Jurkat, Clone E6-1 (cell line): ENCODE results near the gene SDHC.
"Not testable (repeated sequence)": the region's sequence is repeated elsewhere in the genome, so short reads cannot be mapped to it uniquely, and the experiment has no call there.

Source experiments
- DNase-seq: peaks from one replicate; pipeline ENCODE4 v3.0.0-alpha.2; 2011; ENCODE audit warnings: low read depth, low spot score
- H3K4me3 ChIP-seq: 2 replicates; pipeline ENCODE4 v1.5.1; 2011; ENCODE audit warnings: mild to moderate bottlenecking, low read length, control low read depth, moderate library complexity

Gene SDHC

DNA sequence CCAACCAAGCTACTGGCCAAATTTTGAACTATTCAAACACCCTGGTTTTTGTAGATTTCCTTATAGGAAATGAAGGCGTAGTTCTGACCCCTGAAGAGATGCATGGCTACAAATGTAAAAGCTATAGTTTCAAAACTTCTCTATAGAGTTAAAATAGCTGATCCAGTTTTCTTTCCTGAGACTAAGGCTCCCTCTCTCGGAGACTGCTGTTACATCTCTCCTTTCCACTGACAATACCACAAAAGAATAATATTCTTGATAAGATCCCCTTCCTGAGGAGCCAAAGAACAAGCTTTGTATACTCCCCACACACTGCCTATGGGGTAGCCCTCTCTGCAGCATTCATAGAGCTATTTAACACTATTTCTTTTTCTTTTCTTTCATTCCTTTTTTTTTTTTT, 60.2 kb downstream of the SDHC start:
- no peak overlapping the region for H3K4me3 ChIP-seq
- no peak for DNase-seq

DNA sequence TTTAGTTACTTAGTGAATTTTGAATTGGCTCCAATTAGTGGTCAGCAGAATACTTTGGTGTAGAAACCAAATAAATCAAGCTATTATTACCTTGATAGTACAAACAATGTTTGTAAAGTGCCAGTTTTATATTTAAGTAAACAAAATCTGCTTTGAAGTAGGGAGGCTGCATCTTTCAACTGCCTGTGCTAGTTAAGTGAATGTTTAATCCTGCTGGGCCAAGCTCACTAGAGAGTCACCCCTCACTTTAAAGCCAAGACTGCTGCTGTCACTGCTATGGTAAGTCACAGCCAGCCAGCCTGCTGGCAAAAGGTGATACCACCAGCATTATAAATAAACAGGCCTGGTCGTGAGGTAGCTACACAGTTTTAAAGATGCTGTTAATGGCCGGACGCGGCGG, 63.8 kb downstream of the SDHC start:
- no peak overlapping the region for H3K4me3 ChIP-seq
- no peak for DNase-seq

DNA sequence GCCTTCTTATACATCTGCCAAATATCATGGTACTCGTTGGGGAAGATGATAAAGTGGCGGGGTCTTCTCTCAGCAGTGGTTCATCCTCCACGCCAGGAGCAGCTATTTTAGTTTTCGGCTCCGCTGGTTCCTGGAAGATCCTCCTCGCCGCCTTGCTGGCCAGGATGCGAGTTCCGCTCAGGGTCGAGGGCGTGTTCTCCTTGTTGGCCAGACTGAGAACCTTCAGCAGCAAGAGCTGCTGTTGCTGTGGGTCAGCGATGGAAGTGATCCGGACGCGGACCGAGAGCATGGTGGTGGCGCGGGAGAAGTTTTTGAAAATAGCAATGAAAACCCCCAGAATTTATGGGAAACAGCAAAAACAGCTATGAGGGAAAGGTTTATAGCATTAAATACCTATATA, 64.9 kb downstream of the SDHC start:
- no peak overlapping the region for H3K4me3 ChIP-seq
- no peak for DNase-seq

DNA sequence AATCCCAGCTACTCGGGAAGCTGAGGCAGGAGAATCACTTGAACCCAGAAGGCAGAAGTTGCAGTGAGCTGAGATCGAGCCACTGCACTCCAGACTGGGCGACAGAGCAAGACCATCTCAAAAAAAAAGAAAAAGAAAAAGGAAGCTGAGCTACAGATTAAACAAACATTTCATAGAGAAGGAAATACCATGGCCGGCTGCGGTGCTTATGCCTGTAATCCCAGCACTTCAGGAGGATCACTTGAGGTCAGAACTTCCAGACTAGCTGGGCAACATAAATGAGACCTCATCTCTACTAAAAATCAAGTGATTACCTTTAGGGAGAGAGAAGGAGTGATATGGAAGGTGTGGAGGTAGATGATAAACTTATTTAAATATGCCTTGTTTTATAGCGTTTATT, 67.5 kb downstream of the SDHC start:
- no peak overlapping the region for H3K4me3 ChIP-seq
- DNase-seq: no peak

DNA sequence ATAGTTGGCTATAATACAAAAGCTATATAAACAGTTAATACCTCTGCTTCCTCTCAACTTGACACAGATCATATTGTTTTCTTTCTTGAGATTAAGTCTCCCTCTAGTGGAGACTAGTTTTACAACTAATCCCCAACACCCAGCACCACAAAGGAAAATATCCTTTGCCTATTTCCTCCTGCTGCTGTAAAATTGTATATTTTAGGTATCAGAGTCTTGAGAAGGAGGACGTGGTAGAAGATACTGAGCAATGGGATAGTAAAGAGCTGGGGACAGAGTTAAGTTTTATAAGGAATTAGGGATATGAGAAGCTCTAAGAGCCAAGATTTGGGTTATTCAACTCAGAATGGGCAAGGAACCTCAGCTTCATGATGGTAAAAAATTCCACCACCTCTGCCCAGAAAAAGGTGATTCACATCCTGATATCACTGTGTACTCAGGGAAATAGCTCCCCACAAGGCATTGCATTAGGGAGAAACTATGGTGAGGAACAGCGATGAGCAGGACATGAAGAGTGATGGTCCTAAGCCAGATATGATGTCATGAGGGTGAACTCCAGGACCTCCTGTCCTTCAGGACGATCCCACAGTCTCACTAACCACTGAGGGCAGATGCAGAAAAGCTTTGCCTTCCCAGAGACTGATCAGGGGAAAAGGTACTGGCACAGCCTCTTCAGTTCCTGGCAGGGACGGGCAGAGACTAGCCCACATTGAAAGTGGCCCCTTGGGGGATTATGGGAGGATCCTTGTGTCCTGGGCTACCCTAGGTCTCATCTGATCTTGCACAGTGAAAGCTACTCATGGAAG, 68.2 kb downstream of the SDHC start:
- no peak overlapping the region for H3K4me3 ChIP-seq
- peak; percentile 66 for DNase-seq

- no peak for DNase-seq
- H3K4me3 ChIP-seq: no peak overlapping the region
Observed at GRCh38 chr1:161388639-161389038, 74.5 kb downstream of the SDHC start.

- peak overlapping the region; percentile 81 for H3K4me3 ChIP-seq
Observed at GRCh38 chr1:161389158-161389557, 75.0 kb downstream of the SDHC start.

DNA sequence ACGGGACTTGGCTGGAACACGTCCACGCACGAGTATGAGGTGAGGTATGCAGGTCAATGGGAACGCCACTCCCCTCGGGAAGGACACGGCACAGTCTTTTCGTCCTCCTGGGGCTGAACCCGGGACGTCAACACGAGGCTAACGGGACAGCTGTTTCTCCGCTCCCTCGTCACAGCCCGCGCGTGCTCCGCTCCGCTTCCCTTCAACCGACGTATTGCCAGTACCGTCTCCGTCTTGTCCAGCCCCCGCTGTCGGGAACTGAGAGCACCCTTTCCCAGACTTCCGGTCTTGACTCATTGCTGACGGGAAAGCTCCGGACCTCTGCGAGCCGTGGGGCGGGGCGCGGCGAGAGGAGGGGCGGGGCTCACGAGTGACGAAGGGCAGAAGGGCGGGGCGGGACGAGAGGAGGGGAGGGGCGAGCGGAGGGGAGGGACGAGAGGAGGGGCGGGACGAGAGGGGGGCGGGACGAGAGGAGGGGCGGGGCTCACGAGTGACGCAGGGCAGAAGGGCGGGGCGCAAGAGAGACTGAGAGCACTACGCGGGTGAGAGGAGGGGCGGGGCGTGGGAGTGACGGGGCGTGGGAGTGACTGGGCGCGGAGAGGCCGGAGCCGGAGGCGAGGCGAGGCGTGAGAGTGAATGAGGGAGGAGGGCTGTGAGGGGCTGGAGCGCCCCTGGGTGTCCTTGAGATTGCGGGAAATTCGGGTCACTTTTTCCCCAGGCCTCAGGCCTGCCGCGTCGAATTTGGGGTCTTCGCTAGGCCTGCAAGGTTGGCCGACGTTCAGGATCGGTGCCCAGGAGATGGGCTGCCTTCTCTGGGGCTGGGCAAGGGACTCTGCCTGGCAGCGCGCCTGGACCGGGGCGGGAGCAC, 75.7 kb downstream of the SDHC start:
- DNase-seq: peak; percentile 76
- H3K4me3 ChIP-seq: peak overlapping the region; percentile 81

More at GRCh38 chr1:161389158-161389557, 75.0 kb downstream of the SDHC start:
- DNase-seq: not testable (repeated sequence)

GRCh38 chr1:161390559-161390858, 76.3 kb downstream of the SDHC start:
- peak overlapping the region; percentile 70 for H3K4me3 ChIP-seq
- no peak for DNase-seq

DNA sequence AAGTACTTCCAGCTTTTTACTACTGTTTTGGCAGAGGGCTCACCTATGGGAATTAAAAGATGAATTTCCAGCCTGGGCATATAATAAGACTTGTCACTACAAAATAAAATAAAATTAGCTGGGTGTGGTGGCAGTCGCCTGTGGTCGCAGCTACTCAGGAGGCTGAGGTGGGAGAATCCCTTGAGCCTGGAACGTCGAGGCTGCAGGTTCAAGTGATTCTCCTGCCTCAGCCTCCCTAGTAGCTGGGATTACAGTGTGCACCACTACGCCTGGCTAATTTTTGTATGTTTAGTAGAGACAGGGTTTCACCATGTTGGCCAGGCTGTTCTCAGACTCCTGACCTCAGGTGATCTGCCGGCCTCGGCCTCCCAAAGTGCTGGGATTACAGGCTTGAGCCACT, 77.0 kb downstream of the SDHC start:
- not testable (repeated sequence) for H3K4me3 ChIP-seq, DNase-seq

GRCh38 chr1:161391611-161392010, 77.4 kb downstream of the SDHC start:
- DNase-seq: no peak
- H3K4me3 ChIP-seq: no peak overlapping the region

- H3K4me3 ChIP-seq: no peak overlapping the region
- no peak for DNase-seq
Observed at GRCh38 chr1:161393151-161393550, 79.0 kb downstream of the SDHC start.

- not testable (repeated sequence) for H3K4me3 ChIP-seq, DNase-seq
Observed at GRCh38 chr1:161397038-161397437, 82.9 kb downstream of the SDHC start.

DNA sequence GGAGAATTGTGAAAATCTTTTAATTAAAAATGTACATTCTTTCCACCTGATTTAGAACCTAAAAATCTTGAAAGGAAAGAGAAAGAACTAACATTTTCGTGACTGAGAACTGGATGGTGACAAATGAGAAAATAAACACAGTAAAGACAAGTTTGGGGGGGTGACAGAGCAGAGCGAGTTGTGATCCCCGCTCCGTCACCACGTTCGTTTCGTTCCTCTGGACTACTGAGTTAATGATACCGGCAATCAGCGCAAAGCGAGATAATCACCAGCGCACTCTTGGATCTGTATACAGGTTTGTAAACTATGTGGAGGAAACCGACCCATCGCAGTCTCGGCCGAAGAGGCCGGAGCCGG, 84.7 kb downstream of the SDHC start:
- peak overlapping the region; percentile 82 for H3K4me3 ChIP-seq
- DNase-seq: no peak

- H3K4me3 ChIP-seq: peak overlapping the region; percentile 82
- DNase-seq: peak; percentile 80
Observed at GRCh38 chr1:161399257-161399998, 85.2 kb downstream of the SDHC start.

DNA sequence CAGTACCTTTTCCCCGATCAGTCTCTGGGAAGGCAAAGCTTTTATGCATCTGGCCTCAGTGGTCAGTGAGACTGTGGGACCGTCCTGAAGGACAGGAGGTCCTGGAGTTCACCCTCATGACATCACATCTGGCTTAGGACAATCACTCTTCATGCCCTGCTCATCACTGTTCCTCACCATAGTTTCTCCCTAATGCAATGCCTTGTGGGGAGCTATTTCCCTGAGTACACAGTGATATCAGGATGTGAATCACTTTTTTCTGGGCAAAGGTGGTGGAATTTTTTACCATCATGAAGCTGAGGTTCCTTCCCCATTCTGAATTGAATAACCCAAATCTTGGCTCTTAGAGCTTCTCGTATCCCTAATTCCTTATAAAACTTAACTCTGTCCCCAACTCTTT, 88.3 kb downstream of the SDHC start:
- DNase-seq: no peak

DNA sequence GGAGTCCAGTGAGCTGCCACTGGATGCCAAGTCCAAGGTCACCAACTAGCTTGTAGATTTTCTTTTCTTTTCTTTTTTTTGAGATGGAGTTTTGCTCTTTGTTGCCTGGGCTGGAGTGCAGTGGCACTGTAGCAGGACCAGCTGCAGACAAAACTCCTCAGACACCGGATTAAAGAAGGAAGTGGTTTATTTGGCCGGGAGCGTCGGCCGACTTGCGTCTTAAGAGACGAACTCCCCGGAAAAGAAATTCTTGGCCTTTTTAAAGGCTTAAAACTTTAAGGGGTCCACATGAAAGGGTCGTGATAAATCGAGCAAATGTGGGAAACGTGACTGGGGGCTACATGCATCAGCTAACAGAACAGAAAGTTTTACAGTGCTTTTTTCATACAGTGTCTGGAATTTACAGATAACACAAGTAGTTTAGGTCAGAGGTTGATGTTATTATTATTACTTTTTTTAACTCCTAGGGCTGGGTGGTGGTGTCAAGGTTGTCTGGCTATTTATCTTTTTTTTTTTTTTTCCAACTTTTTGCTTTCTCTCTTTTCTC, 89.9 kb downstream of the SDHC start:
- peak overlapping the region; percentile 5; the same call in 1 of the 2 replicates for H3K4me3 ChIP-seq
- peak; percentile 31 for DNase-seq

More for the DNA sequence above, 88.3 kb downstream of the SDHC start:
- H3K4me3 ChIP-seq: no peak overlapping the region

DNA sequence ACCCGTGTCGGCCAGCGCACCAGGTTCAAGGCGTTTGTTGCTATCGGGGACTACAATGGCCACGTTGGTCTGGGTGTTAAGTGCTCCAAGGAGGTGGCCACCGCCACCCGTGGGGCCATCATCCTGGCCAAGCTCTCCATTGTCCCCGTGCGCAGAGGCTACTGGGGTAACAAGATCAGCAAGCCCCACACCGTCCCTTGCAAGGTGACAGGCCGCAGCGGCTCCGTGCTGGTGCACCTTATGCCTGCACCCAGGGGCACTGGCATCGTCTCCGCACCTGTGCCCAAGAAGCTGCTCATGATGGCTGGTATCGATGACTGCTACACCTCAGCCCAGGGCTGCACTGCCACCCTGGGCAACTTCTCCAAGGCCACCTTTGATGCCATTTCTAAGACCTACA, 92.4 kb downstream of the SDHC start:
- DNase-seq, H3K4me3 ChIP-seq: not testable (repeated sequence)

GRCh38 chr1:161407451-161407985, 93.3 kb downstream of the SDHC start:
- H3K4me3 ChIP-seq: no peak overlapping the region
- DNase-seq: no peak
